Panc1 (cell line): Measurements from ENCODE around the gene PMS2. TPM values are rescaled to one million over a fixed set of nuclear protein-coding genes. Genes with fewer than 3 reads are reported as not detected.
"Not testable (repeated sequence)": the region's sequence is repeated elsewhere in the genome, so short reads cannot be mapped to it uniquely, and the experiment has no call there.

Experiments
- ATAC-seq: fragments of 200-7000 bp; cut with Tn5 transposase; 2 replicates; pipeline ENCODE4 v1.9.1; 2020; ENCODE audit warnings: mild to moderate bottlenecking, moderate library complexity
- BruUV-seq: library from RNA; stranded (reverse); fragments of 400-500 nt; replicated peaks from 2 replicates; lab custom pipeline; 2021; lab: Mats Ljungman, UMichigan
- CTCF ChIA-PET: fragments of 300-600 bp; sonication (Branson Sonifier 250); formaldehyde crosslinking; loops from one replicate; lab custom pipeline; 2022; ENCODE audit warnings: antibody characterized with exemption; lab: Charles Lee
- POLR2A ChIA-PET: fragments of 300-600 bp; sonication (Branson Sonifier 250); formaldehyde crosslinking; loops from one replicate; lab custom pipeline; 2022; ENCODE audit warnings: antibody characterized with exemption; lab: Charles Lee
- DNase-seq: peaks from one replicate; pipeline ENCODE4 v3.0.0-alpha.2; 2010; ENCODE audit warnings: low read depth, low spot score
- H3K27ac ChIP-seq: 2 replicates; pipeline ENCODE4 v1.5.1; 2011; ENCODE audit warnings: mild to moderate bottlenecking, low read length, inconsistent platforms
- H3K27me3 ChIP-seq: fragments of 200-500 bp; sonication (Bioruptor generic); 2 replicates; pipeline ENCODE4 v1.6.0; 2014; ENCODE audit warnings: low read length, inconsistent platforms; ENCODE audit not compliant: control insufficient read depth, insufficient read depth
- H3K36me3 ChIP-seq: fragments of 200-500 bp; sonication (Bioruptor generic); 2 replicates; pipeline ENCODE4 v1.5.1; 2014; ENCODE audit warnings: inconsistent platforms, mild to moderate bottlenecking, low read length, moderate library complexity; ENCODE audit not compliant: control insufficient read depth, insufficient read depth
- H3K4me1 ChIP-seq: 2 replicates; pipeline ENCODE4 v1.5.1; 2011; ENCODE audit warnings: inconsistent platforms, mild to moderate bottlenecking, low read length, moderate library complexity; ENCODE audit not compliant: control insufficient read depth, insufficient read depth
- H3K4me3 ChIP-seq, 2 experiments: 2 replicates each; pipeline ENCODE4 v1.5.1; 2011 to 2012; ENCODE audit warnings: low read depth in 2 of 2, low read length in 2 of 2, mild to moderate bottlenecking in 2 of 2, inconsistent platforms in 1 of 2, moderate library complexity in 1 of 2
- H3K9me3 ChIP-seq: fragments of 200-500 bp; sonication (Bioruptor generic); 2 replicates; pipeline ENCODE4 v1.5.1; 2014; ENCODE audit warnings: low read depth, mild to moderate bottlenecking, inconsistent platforms, low read length, moderate library complexity; ENCODE audit not compliant: control insufficient read depth, insufficient read depth
- POLR2AphosphoS5 ChIP-seq: IDR thresholded peaks from 2 replicates; pipeline ENCODE4 v1.6.1; 2012; ENCODE audit warnings: mild to moderate bottlenecking, low read depth, low read length, moderate library complexity
- SIN3A ChIP-seq: IDR thresholded peaks from 2 replicates; pipeline ENCODE4 v1.6.1; 2012; ENCODE audit warnings: low read depth, mild to moderate bottlenecking, low read length, moderate library complexity, borderline replicate concordance; ENCODE audit not compliant: insufficient read depth
- TCF7L2 ChIP-seq: IDR thresholded peaks from 2 replicates; pipeline ENCODE4 v1.6.1; 2011; ENCODE audit warnings: mild to moderate bottlenecking, low read depth, low read length, inconsistent platforms
- in situ Hi-C: cut with HindIII; loops from 2 replicates; pipeline ENCODE4 v1.10.0; 2016; ENCODE audit warnings: low sequenced_read_pairs, low pct_unique_long_range_greater_than_20kb
- intact Hi-C: fragments of 100-400 bp; cut with micrococcal nuclease; formaldehyde crosslinking; loops from one replicate; pipeline ENCODE4 v1.10.0; 2022; ENCODE audit not compliant: unreplicated experiment
- total RNA-seq: library from RNA; stranded (reverse); gene quantifications from one replicate; pipeline ENCODE4 v1.2.1, GENCODE V29; 2021; ENCODE audit not compliant: unreplicated experiment
- TF ChIP-seq, protein P1 (sequence below), 2 experiments: IDR thresholded peaks; 2 replicates each; pipeline ENCODE4 v1.6.1; 2011 to 2012; ENCODE audit warnings: low read depth in 2 of 2, control low read depth in 1 of 2, low read length in 1 of 2, mild to moderate bottlenecking in 1 of 2, moderate library complexity in 1 of 2; ENCODE audit not compliant: insufficient read depth in 1 of 2
- TF ChIP-seq, protein P2 (sequence below): fragments of 450-650 bp; IDR thresholded peaks from 2 replicates; pipeline ENCODE4 v1.5.1; 2017; ENCODE audit warnings: mild to moderate bottlenecking

The PMS2 gene
- total RNA-seq, 1 experiment from 2014 or later, result 40.2 TPM

DNA sequence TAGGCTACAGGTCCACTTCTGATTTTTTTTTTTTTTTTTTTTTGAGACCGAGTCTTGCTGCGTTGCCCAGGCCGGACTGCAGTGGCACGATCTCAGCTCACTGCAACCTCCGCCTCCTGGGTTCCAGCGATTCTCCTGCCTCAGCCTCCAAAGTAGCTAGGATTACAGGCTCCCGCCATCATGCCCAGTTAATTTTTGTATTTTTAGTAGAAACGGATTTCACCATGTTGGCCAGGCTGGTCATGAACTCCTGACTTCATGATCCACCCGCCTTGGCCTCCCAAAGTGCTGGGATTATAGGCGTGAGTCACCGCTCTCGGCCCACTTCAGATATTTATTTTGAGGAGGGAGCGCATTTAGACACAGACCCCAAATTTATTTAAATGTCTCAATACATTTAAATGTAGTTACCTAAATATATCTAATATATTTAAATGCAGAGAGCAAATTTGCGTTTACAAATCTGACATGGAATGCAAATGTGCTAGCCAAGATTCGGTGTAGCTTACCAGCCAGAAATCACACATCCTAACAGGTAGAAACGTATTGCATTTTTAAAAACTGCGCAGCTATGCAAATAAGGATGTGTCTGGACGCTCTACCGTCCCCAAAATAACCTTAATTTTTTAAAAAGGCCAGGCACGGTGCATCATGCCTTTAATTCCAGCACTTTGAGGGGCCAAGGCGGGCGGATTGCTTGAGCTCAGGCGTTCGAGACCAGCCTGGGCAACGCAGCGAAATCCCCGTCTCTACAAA lies 836 bp downstream of the PMS2 start:
- ATAC-seq, BruUV-seq, H3K9me3 ChIP-seq, intact Hi-C loops, H3K27me3 ChIP-seq, DNase-seq, in situ Hi-C loops: not testable (repeated sequence)
- peaks cover 24% of the 10 kb centered on the region; the same call in 1 of the 2 replicates for H3K4me1 ChIP-seq
- peak overlapping the region; percentile 74 to 87 for H3K4me3 ChIP-seq
- H3K27ac ChIP-seq, result peak overlapping the region; percentile 85
- peaks cover 11% of the 10 kb centered on the region; the same call in 1 of the 2 replicates for H3K36me3 ChIP-seq
- ChIA-PET POLR2A (interaction anchor here (0.6 to 0.7 kb wide), 4 partner anchors 33 to 522 kb away, joined by 8 to 10 read pairs (median 9); no protein-coding TSS in a partner anchor), CTCF (interaction anchor here (0.6 kb wide), 3 partner anchors 11 to 820 kb away, joined by 5 to 9 read pairs (median 8); no protein-coding TSS in a partner anchor)

DNA sequence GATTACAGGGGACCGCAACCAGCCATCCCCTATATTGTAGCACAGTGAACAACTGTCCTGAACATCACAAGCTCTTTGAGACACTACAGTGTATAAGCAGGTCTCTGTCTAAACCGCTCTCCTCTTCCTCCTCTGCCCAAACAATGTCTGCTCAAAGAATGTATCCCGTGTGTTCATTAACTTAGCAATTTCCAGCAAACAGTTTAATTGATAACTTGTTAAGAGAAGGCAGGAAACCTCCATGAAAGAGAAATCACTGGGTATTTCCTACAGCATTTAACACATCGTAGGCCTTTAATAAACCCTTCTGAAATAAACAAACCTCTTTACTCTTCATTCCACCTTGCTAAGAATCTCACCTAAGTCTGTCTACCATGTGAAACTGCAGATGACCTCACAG lies 1.5 kb downstream of the PMS2 start:
- no peak for TF ChIP-seq TCF7L2
- TF ChIP-seq, protein P1, sequence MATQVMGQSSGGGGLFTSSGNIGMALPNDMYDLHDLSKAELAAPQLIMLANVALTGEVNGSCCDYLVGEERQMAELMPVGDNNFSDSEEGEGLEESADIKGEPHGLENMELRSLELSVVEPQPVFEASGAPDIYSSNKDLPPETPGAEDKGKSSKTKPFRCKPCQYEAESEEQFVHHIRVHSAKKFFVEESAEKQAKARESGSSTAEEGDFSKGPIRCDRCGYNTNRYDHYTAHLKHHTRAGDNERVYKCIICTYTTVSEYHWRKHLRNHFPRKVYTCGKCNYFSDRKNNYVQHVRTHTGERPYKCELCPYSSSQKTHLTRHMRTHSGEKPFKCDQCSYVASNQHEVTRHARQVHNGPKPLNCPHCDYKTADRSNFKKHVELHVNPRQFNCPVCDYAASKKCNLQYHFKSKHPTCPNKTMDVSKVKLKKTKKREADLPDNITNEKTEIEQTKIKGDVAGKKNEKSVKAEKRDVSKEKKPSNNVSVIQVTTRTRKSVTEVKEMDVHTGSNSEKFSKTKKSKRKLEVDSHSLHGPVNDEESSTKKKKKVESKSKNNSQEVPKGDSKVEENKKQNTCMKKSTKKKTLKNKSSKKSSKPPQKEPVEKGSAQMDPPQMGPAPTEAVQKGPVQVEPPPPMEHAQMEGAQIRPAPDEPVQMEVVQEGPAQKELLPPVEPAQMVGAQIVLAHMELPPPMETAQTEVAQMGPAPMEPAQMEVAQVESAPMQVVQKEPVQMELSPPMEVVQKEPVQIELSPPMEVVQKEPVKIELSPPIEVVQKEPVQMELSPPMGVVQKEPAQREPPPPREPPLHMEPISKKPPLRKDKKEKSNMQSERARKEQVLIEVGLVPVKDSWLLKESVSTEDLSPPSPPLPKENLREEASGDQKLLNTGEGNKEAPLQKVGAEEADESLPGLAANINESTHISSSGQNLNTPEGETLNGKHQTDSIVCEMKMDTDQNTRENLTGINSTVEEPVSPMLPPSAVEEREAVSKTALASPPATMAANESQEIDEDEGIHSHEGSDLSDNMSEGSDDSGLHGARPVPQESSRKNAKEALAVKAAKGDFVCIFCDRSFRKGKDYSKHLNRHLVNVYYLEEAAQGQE (IDR thresholded peaks at IDR 0.05; ENCODE audit: insufficient read depth in 1 of 2, low read depth in 2 of 2, low read length in 1 of 2), result no peak
- no peak for TF ChIP-seq SIN3A
- TF ChIP-seq, protein P2, sequence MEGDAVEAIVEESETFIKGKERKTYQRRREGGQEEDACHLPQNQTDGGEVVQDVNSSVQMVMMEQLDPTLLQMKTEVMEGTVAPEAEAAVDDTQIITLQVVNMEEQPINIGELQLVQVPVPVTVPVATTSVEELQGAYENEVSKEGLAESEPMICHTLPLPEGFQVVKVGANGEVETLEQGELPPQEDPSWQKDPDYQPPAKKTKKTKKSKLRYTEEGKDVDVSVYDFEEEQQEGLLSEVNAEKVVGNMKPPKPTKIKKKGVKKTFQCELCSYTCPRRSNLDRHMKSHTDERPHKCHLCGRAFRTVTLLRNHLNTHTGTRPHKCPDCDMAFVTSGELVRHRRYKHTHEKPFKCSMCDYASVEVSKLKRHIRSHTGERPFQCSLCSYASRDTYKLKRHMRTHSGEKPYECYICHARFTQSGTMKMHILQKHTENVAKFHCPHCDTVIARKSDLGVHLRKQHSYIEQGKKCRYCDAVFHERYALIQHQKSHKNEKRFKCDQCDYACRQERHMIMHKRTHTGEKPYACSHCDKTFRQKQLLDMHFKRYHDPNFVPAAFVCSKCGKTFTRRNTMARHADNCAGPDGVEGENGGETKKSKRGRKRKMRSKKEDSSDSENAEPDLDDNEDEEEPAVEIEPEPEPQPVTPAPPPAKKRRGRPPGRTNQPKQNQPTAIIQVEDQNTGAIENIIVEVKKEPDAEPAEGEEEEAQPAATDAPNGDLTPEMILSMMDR, result no peak
- no peak for TF ChIP-seq POLR2AphosphoS5
- peak overlapping the region; percentile 85 for H3K27ac ChIP-seq
- intact Hi-C loops (no loop called here), in situ Hi-C loops (no loop called here)
- peaks cover 11% of the 10 kb centered on the region; the same call in 1 of the 2 replicates for H3K36me3 ChIP-seq
- no peaks in the 10 kb centered on the region for H3K9me3 ChIP-seq
- peaks cover 24% of the 10 kb centered on the region; the same call in 1 of the 2 replicates for H3K4me1 ChIP-seq
- no peak for ATAC-seq
- no TSS peak for BruUV-seq
- H3K4me3 ChIP-seq, result peak overlapping the region; percentile 74 to 87; a peak in 3 of 4 replicates
- CTCF ChIA-PET, result interaction anchor here (0.6 kb wide), 1 partner anchor 10 kb away, joined by 5 read pairs; no protein-coding TSS in a partner anchor
- POLR2A ChIA-PET, result interaction anchor here (0.7 kb wide), 2 partner anchors 171 to 522 kb away, joined by 8 read pairs; no protein-coding TSS in a partner anchor
- no peak for DNase-seq
- no peaks in the 10 kb centered on the region for H3K27me3 ChIP-seq
